Ovary (tissue), 9 donors: ENCODE results near the gene GARIN5A. TPM values are rescaled to one million over a fixed set of nuclear protein-coding genes. Genes with fewer than 3 reads are reported as not detected.

Source experiments
- DNase-seq, 5 donors: peaks; one replicate each; pipeline ENCODE4 v3.0.0-alpha.2; 2019 to 2020
- H3K27ac ChIP-seq, 2 donors: fragments of 200-600 bp; one replicate each; pipeline versions ENCODE4 v1.5.1 to v1.8.0; 2019 to 2022
- H3K27me3 ChIP-seq: fragments of 200-600 bp; one replicate; pipeline ENCODE4 v1.8.0; 2022
- H3K36me3 ChIP-seq: fragments of 200-600 bp; sonication (generic); one replicate; pipeline ENCODE4 v1.5.1; 2019
- H3K4me1 ChIP-seq: one replicate; pipeline ENCODE4 v1.8.1; 2013; ENCODE audit warnings: mild to moderate bottlenecking, moderate library complexity; ENCODE audit not compliant: insufficient read depth
- H3K4me3 ChIP-seq: fragments of 200-600 bp; sonication (generic); one replicate; pipeline ENCODE4 v1.5.1; 2017
- H3K9me3 ChIP-seq, 2 donors: fragments of 200-600 bp in 1 of 2; sonication (generic) in 1 of 2; one replicate each; pipeline versions ENCODE4 v1.5.1 to v1.8.1; 2013 to 2019; ENCODE audit warnings: mild to moderate bottlenecking in 1 of 2, moderate library complexity in 1 of 2
- CTCF ChIP-seq, 3 donors: fragments of 450-650 bp in 2 of 3; fragments of 200-600 bp in 1 of 3; IDR thresholded peaks; one replicate each; pipeline versions ENCODE4 v1.5.1 to v1.8.0; 2016 to 2022; ENCODE audit warnings: antibody characterized with exemption in 3 of 3, mild to moderate bottlenecking in 1 of 3
- EP300 ChIP-seq: sonication (generic); formaldehyde crosslinking; IDR thresholded peaks from one replicate; pipeline ENCODE4 v1.6.1; 2017; ENCODE audit warnings: antibody characterized with exemption
- POLR2A ChIP-seq: fragments of 450-650 bp; IDR thresholded peaks from one replicate; pipeline ENCODE4 v1.6.1; 2017; ENCODE audit warnings: antibody characterized with exemption, mild to moderate bottlenecking, moderate library complexity
- WGBS, 3 donors: extraction: QIAGEN DNeasy Blood & Tissue Kit in 1 of 3; methylation state at CpG; one replicate each; pipeline versions ENCODE4 v1.1.5 to v1.1.7; 2013 to 2017; 5-methylcytosine and 5-hydroxymethylcytosine counted together
- intact Hi-C, 4 donors: fragments of 100-400 bp; cut with DNase I; formaldehyde crosslinking; loops; one replicate each; pipeline versions ENCODE4 v1.11.0 to v1.15.1; 2022 to 2023
- polyA plus RNA-seq, 2 donors: library from polyadenylated mRNA; stranded (reverse); fragments of 200-250 nt in 1 of 2; fragments of 350-450 nt in 1 of 2; fragmentation: Illumina TruSeq in 1 of 2; extraction: RNeasy Lipid Tissue Mini Kit (QIAGEN cat#74804) in 1 of 2; gene quantifications; one replicate each; pipeline ENCODE4 v1.2.3, GENCODE V29; 2013 to 2014
- total RNA-seq, 7 donors: library from RNA; depleted of rRNA in 2 of 7; stranded (reverse); fragments of >200 nt in 2 of 7; fragmentation: NEBNext Ultra II Directional in 3 of 7; extraction: Animal tissue kit (Norgen Biotek cat#: 25700) in 3 of 7; gene quantifications; one replicate each; pipeline versions ENCODE4 v1.1.0 to v1.2.4, GENCODE V29; 2016 to 2023
- donor health status: DM: no; HTN: no; CAD: no; lungs with moderate emphysema.
- donor health status: DM: no; HTN: no; CAD: no.
- donor health status: Bipolar disorder and iron deficiency.
- donor health status: DM: yes; HTN: yes; CAD: no.
- donor health status: DM: no; HTN: no; CAD: no.
- donor health status: DM: yes; HTN: yes; CAD: no.

Gene GARIN5A
- total and polyA plus RNA-seq, 9 donors = 0.47 to 10.3 (median 3.3) TPM

- 87 to 93% (median 90%) methylated on average over 18 of the region's 18 CpGs for WGBS, 3 donors
- Histone ChIP-seq H3K4me3 (no peak overlapping the region), H3K9me3 (no peaks in the 10 kb centered on the region), H3K27me3 (no peaks in the 10 kb centered on the region), H3K27ac (no peak overlapping the region), H3K36me3 (no peaks in the 10 kb centered on the region), H3K4me1 (peaks cover 1% of the 10 kb centered on the region)
- no peak for DNase-seq
- TF ChIP-seq CTCF (IDR thresholded peaks at IDR 0.05) (no peak), POLR2A (no peak), EP300 (no peak)
- intact Hi-C loops = no loop called here
Observed at GRCh38 chr19:50490411-50490811, 13.8 kb upstream of the GARIN5A start.

GRCh38 chr19:50489461-50490011 is 12.9 kb upstream of the GARIN5A start:
- Histone ChIP-seq H3K4me3 (no peak overlapping the region), H3K4me1 (peaks cover 1% of the 10 kb centered on the region), H3K36me3 (no peaks in the 10 kb centered on the region), H3K27me3 (no peaks in the 10 kb centered on the region), H3K9me3 (no peaks in the 10 kb centered on the region), H3K27ac (no peak overlapping the region)
- DNase-seq = no peak
- intact Hi-C loops = no loop called here
- WGBS, 3 donors = 30 to 32% (median 31%) methylated on average over 24 of the region's 24 CpGs
- TF ChIP-seq EP300 (no peak), CTCF (IDR thresholded peaks at IDR 0.05) (no peak), POLR2A (no peak)

GRCh38 chr19:50488389-50489194 is 11.9 kb upstream of the GARIN5A start:
- no peak overlapping the region for H3K27ac ChIP-seq
- H3K9me3 ChIP-seq = no peaks in the 10 kb centered on the region
- 8 to 12% (median 11%) methylated on average over 13 of the region's 13 CpGs for WGBS, 3 donors
- intact Hi-C loops = no loop called here
- DNase-seq = no peak
- TF ChIP-seq CTCF (IDR thresholded peaks at IDR 0.05) (no peak), EP300 (no peak), POLR2A (no peak)
- peaks cover 1% of the 10 kb centered on the region for H3K4me1 ChIP-seq
- no peaks in the 10 kb centered on the region for H3K36me3 ChIP-seq
- H3K4me3 ChIP-seq = no peak overlapping the region
- no peaks in the 10 kb centered on the region for H3K27me3 ChIP-seq

- WGBS, 3 donors = 69 to 72% (median 71%) methylated on average over 18 of the region's 18 CpGs
- no peaks in the 10 kb centered on the region for H3K27me3 ChIP-seq
Observed at GRCh38 chr19:50486823-50487515, 10.3 kb upstream of the GARIN5A start.

More at GRCh38 chr19:50486823-50487515, 10.3 kb upstream of the GARIN5A start:
- TF ChIP-seq EP300 (no peak), CTCF (IDR thresholded peaks at IDR 0.05) (peak in 1 of 3 donors; percentile 11)
- H3K27ac ChIP-seq = no peak overlapping the region
- DNase-seq = no peak
- H3K4me3 ChIP-seq = no peak overlapping the region
- intact Hi-C loops = no loop called here
- peaks cover 1% of the 10 kb centered on the region for H3K4me1 ChIP-seq
- H3K36me3 ChIP-seq = no peaks in the 10 kb centered on the region
- no peaks in the 10 kb centered on the region for H3K9me3 ChIP-seq
